CD4-positive, alpha-beta T cell treated with Interleukin-6 at 100 ng/mL for 8 hours (primary cell): Measurements from ENCODE around the gene NMUR2.

ENCODE experiments used
- DNase-seq: peaks from one replicate; pipeline ENCODE4 v3.0.0-alpha.2; 2020; ENCODE audit warnings: mixed read lengths, low spot score

NMUR2 gene

DNA sequence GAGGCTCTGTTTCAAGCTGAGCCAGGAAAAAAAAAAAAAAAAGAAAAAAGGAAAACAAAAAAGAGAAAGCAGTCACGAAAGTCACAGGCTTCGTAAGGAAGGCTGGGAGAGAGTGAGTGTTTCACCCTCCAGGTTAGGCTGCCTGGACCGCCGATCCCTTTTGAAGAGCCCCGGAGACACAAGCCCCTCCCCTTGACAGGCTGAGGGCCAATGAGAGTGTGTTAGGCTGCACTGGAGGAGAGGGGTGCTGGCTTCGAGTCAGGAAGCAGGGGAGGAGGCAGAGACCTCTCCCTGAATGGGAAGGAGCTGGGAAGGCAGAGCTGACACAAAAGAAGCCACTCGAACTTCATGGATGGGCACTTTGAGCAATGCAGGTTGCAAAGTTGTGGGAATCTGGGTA, at the start of gene NMUR2:
Gene NMUR2, minus strand, starts transcription at position 135 of the 400 bp plus-strand sequence. CDS start 166 bp downstream, outside the sequence.
- DNase-seq = no peak

DNA sequence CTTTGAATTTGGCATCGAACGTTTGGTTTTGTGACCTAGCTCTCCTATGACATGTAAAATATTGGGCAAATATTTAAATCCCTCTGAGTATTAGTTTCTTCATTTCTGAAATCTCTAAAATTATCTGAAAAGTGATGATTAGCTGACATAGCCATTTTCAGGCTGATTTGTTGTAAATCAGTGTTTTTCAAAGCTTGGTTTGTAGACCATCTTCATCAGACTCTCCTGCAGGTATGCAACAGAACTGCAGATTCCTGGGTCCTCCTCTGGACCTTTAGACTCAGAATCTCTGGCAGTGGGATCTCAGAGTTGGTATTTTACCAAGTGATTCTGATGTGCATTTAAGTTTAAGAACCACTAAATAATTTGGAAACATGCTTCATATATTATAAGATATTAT, 38.9 kb upstream of the NMUR2 start:
- DNase-seq = no peak

- DNase-seq = no peak
These were observed 34.7 kb upstream of the NMUR2 start for GRCh38 chr5:152439791-152440190.

DNA sequence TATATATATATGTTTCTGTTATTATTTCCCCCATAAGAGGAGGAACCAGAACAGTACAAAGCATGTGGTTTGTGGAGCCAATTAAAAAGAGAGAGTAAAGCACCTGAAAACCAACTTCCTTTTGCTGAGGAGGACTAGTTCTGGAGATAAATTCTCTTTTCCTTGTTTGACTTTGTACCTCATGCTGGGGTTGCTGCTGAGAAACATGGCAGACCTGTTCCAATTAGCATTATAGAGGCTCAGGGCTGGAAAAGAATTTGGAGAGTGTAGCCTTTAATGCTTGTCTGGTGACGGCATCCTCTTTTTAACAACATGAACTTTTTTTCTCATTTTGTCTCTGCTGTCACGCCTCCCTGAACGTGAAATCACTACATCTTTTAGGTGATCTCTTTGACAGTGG, 32.8 kb upstream of the NMUR2 start:
- DNase-seq = no peak

DNA sequence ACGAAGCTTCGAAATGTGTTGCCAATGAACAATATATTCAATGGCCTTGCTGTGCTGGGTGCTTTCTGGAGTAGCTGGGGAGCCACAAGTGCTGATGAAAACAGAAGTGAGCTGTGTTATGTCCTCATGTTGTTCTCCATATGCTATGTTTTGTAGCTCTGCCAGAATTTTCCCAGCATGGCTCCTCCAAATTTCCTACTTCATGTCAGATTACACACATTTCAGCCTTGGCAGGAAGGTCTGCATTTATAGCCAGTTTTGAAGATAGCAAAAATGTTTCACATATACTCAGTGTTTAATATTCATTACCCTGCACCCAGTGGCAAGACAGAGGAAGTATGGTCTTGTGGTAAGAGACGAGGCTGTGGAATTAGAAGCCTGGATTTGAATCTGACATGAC, 22.6 kb upstream of the NMUR2 start:
- no peak for DNase-seq

DNA sequence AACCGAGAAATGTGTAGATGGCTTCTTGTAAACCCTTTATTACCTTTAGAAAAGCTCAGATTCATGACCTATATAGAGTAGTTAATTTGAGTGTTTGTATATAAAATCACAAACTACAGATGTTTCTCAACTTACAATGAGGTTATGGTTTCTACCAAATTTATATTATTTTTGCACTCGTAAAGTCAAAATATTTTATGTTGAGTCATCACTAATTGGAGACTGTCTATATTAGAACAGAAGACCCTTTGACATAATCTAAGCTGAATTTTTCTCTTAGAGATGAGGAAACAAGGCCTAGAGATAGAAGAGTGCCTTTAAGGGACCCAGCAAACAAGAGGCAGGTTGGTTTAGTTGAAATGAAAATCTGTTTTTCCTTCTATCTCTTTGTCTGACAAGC, 20.0 kb upstream of the NMUR2 start:
- DNase-seq = no peak

GRCh38 chr5:152424501-152424900, 19.4 kb upstream of the NMUR2 start:
- no peak for DNase-seq

GRCh38 chr5:152422081-152422480, 17.0 kb upstream of the NMUR2 start:
- DNase-seq = no peak

DNA sequence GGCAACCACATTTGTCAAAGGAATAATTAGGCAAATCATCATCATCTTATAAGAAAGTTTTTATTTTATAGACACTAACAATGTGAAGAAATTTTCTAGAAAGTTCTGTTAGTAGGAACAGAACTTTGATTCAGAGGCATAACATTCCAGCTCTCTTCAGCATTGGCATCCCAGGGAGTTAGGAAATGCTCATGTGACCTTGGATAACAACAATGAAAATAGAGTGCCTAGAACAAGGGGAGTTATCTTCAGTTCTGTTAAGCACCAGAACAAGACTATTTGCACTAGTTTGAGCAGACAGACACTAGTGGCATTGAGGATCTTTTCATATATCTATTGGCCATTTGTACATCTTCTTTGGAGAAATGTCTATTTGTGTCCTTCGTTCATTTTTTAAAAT, 7.0 kb upstream of the NMUR2 start:
- DNase-seq = no peak

DNA sequence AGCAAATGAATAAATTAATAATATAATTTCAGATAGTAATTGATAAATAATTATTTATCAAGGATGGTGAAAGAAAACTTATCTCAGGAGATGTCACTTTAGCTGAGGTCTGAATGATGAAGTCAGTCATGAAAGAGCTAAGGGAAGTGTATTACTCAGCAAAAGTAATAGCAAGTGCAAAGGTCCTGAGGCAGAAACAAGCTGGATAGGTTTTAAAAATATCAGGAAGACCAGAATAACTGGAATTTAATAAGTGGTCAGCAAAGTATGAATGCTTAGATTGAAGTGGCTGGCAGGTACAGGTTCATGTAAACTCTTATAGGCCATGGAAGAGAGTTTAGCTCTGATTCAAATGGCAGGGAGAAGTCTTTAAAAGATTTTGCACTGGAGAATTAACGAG, 1.0 kb upstream of the NMUR2 start:
- no peak for DNase-seq

DNA sequence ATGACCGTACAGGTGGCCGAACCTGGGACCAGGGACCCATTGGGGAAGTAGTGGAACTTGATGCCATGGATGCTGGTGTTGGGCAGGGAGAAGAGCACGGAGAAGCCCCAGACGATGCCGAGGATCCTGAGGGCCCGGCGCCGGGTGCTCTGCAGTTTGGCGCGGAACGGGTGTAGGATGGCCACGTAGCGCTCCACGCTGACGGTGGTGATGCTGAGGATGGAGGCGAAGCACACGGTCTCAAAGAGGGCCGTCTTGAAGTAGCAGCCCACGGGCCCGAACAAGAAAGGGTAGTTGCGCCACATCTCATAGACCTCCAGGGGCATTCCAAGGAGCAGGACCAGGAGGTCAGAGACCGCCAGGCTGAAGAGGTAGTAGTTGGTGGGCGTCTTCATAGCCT, 585 bp downstream of the NMUR2 start:
- DNase-seq = no peak

DNA sequence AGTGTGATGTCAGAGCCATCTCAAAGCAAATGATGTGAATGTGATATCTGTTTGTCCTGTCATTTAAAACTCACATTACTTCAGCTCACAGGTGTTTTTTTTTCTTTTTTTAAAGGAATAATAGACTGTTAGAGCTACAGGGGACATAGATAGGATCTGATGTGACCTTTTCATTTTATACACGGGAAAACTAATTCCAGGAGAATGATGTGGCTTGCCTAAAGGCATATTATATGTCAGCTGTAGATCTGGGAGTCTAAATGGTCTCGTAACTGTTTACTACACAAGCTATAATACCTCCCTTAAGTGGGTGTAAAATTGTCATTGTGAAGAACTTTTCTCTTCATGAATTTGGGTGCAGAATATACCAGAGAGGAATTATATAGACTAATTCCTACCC, 2.0 kb downstream of the NMUR2 start:
- no peak for DNase-seq

DNA sequence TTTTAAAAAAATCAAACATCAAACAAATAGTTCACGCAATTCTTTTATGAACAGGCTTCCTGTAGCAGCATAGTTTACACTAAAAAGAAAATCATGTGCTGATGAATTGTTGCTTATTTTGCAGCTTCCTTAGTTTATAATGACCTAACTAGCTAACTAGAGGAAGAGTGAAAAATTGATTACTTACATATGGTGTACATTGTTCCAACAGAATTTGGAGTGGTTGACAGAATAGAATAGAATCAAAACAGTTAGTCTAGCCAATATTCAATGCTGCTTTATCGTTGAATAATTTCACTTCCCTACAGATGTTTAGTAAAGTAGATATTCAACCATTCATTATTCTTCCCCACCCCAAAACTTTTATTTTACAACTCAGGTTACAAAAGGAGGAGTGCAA, 4.2 kb downstream of the NMUR2 start:
- DNase-seq = no peak

GRCh38 chr5:152397581-152397980, 7.5 kb downstream of the NMUR2 start:
- no peak for DNase-seq

DNA sequence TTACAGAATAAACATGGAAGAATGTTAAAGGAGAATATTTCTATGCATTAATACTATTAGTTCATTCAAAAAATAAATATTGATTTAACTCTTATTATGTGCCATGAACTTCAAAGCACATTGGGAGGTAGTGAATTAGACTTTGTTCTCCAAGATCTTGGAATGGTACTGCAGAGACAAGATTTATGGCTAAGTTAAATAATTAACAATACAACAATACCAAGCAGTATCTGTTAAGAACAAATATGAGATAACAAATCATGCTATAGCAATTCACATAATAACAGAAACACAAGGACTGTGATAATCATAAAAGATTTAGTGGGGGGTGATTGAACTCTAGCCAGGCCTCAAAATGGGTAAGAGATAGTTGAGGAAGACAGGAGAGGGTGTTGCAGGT, 11.6 kb downstream of the NMUR2 start:
- no peak for DNase-seq

GRCh38 chr5:152389208-152389849, 15.8 kb downstream of the NMUR2 start:
- no peak for DNase-seq

DNA sequence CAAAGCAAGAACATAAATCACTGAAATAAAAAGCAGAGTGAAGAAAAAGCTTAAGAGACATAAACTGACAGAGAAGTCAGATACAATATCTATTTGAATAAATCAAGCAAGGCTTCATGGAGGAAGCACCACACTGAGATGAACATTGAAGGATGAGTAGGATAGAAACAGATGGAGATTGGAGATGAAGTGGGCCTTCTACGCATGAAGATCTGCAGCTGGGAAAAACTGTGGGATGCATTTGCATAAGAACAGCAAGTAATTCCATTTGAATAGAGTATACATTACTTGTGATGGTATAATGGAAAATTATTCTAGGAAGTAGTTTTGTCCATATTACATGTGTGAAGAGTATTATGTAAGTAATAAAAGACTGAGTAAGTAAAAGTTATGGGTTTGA, 16.5 kb downstream of the NMUR2 start:
- DNase-seq = no peak

DNA sequence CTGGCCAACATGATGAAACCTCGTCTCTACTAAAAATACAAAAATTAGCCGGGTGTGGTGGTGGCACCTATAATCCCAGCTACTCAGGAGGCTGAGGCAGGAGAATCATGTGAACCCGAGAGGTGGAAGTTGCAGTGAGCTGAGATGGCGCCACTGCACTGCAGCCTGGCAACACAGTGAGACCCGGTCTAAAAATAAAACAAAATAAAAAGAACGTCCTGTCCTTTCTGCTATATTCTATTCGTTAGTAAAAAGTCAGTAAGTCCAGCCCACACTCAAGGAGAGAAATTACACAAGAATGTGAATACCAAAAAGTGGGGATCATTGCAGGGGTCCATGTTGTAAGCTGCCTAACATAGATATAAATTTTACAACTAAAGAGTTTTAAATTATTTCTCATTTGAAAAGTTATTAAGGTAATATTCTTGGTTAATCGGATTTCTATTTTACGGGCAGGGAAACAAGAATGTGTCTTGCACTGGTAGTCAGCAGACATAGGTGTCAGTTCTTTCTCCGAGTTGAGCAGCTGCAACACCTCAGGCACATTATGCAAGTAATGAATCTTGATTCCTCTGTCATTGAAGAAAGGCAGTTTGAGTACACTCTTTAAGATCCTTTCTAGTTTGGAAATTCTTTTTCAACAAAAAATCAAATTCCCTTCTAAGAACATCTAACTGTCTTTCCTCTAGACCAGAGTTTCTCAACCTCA, 24.5 kb downstream of the NMUR2 start:
- no peak for DNase-seq

DNA sequence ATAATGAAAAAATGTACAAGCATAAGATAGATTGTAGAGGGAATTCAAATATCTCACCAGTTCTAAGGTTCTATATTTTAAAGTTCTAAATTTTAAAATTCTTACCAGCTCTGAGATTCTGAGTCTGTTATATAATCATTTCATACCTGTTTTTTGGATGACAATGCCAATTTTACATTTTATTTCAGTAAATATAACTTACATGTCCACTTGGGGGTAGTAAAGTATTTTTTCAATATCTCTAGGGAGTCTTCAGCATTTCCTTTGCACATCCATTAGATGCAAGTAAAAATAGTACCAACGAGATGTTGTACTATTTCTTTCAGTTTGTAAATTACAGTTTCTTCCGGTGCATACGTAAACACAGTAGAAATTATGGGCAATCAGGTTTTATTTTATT, 25.7 kb downstream of the NMUR2 start:
- DNase-seq = no peak

DNA sequence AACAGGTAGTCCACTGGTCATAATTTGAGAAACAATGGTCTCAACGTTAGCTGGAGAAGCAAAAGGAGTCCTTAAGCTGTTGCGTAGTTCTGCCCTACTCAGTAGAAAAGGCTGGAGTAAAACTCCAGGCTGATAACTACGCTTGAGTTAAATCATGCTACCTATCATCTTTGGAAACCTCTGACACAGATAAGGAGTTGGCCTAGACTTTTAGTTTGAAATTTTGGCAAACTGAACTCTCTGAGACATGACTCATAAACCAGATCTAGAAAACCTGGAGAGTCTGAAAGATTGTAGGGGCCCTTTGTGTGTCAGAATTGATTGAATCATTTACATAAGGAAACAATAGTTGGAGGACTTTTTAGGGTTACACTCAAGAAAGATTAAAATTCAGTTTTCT, 26.3 kb downstream of the NMUR2 start:
- no peak for DNase-seq

GRCh38 chr5:152376886-152377285, 28.2 kb downstream of the NMUR2 start:
- DNase-seq = no peak

- DNase-seq = no peak
These were observed 30.3 kb downstream of the NMUR2 start for GRCh38 chr5:152374711-152375275.

- no peak for DNase-seq
These were observed 32.2 kb downstream of the NMUR2 start for GRCh38 chr5:152372875-152373274.

DNA sequence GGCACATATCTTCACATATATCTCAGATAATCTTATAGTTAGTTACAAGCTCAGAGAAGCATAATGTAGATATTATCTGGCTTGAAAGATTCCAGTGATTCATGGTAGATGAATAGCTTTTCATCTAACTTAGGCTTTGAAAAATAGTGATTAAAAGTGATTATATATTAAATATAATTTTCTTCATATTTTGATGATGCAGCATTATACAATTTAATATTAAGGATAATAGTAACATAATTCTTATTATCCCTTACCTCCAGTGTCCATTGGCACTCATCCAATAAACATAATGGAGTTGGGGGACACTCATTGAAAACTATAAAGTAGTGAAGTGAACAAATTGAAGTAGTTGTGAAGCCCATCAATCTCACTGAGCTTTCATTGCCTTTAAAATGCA, 35.8 kb downstream of the NMUR2 start:
- DNase-seq = no peak
